ENCODE data around the gene AKAP13.

Gene AKAP13

GRCh38 chr15:85753791-85754452 lies 373.5 kb downstream of the AKAP13 start:
- TF ChIP-seq CEBPB (IDR thresholded peaks at IDR 0.05) (no peak), EP300 (IDR thresholded peaks at IDR 0.05; ENCODE audit: borderline replicate concordance) (no peak), CREB1 (IDR thresholded peaks at IDR 0.05; ENCODE audit: low read depth) (no peak), EGR1 (IDR thresholded peaks at IDR 0.05) (no peak)
- TF ChIP-seq, protein P1, sequence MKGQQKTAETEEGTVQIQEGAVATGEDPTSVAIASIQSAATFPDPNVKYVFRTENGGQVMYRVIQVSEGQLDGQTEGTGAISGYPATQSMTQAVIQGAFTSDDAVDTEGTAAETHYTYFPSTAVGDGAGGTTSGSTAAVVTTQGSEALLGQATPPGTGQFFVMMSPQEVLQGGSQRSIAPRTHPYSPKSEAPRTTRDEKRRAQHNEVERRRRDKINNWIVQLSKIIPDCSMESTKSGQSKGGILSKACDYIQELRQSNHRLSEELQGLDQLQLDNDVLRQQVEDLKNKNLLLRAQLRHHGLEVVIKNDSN (IDR thresholded peaks at IDR 0.05): no peak

DNA sequence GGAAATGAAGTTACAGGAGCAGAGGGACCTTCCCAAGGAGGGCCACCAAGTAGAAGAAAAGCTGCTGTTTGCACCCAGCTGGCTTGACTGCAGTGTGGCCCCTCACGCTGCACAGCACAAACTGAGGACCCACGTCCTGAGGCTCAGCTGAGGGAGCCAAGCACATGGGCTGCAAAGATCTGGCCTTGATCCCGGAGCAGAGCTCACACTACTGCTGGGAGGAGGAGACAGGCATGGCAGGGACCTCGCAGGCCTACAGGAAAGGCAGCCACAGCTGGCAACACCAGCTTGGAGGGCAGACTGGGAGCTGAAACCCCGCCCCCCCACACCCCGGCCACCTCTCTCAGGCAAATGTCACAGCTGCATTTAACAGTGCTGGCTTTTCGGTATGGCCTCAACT lies 374.6 kb downstream of the AKAP13 start:
- no peak for TF ChIP-seq TCF12 (IDR thresholded peaks at IDR 0.05; ENCODE audit: low read depth)
- no peak for TF ChIP-seq YY1 (IDR thresholded peaks at IDR 0.05; ENCODE audit: low read depth)
- TF ChIP-seq, protein P1 (IDR thresholded peaks at IDR 0.05): no peak
- TF ChIP-seq CREB1 (IDR thresholded peaks at IDR 0.05; ENCODE audit: low read depth): no peak
- TF ChIP-seq MAX (IDR thresholded peaks at IDR 0.05): no peak
- no peak for TF ChIP-seq TEAD4 (IDR thresholded peaks at IDR 0.05)
- TF ChIP-seq EP300 (IDR thresholded peaks at IDR 0.05; ENCODE audit: borderline replicate concordance): no peak
- no peak for TF ChIP-seq EGR1 (IDR thresholded peaks at IDR 0.05)
- TF ChIP-seq FOXM1 (IDR thresholded peaks at IDR 0.05; ENCODE audit: borderline replicate concordance, low read depth): no peak
- no peak for TF ChIP-seq ZBTB7A (IDR thresholded peaks at IDR 0.05; ENCODE audit: low read depth)
- TF ChIP-seq REST (IDR thresholded peaks at IDR 0.05; ENCODE audit: low read depth): no peak

DNA sequence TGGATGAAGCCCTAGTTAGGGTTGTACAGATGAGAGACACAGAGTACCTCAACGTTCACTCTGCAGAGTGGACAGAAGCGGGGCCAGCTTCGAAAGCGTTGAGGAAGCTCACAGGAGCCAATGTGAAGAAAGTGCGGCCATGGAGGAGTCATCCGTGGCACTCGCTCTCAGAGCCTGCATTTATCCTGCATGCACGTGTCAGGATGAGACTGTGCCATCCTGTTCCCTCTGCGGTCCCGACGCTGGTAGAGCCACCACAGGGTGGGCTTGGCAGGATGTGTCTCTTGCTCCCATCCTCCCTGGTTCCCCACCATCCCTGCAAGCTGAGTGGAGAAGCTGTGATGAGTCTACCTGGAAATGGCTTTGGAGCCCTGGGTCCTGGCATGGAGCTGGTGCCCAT lies 375.1 kb downstream of the AKAP13 start:
- TF ChIP-seq RAD21 (IDR thresholded peaks at IDR 0.05; ENCODE audit: low read depth): no peak
- no peak for TF ChIP-seq EP300 (IDR thresholded peaks at IDR 0.05; ENCODE audit: borderline replicate concordance)
- no peak for TF ChIP-seq CEBPB (IDR thresholded peaks at IDR 0.05)
- TF ChIP-seq MAX (IDR thresholded peaks at IDR 0.05): no peak
- no peak for TF ChIP-seq FOXM1 (IDR thresholded peaks at IDR 0.05; ENCODE audit: borderline replicate concordance, low read depth)
- TF ChIP-seq CREB1 (IDR thresholded peaks at IDR 0.05; ENCODE audit: low read depth): no peak
- no peak for TF ChIP-seq TEAD4 (IDR thresholded peaks at IDR 0.05)
- no peak for TF ChIP-seq ZBTB7A (IDR thresholded peaks at IDR 0.05; ENCODE audit: low read depth)
- TF ChIP-seq NFIC (IDR thresholded peaks at IDR 0.05): no peak
- no peak for TF ChIP-seq REST (IDR thresholded peaks at IDR 0.05; ENCODE audit: low read depth)
- TF ChIP-seq, protein P1 (IDR thresholded peaks at IDR 0.05): no peak
- TF ChIP-seq TAF1 (IDR thresholded peaks at IDR 0.05; ENCODE audit: low read depth): no peak
- no peak for TF ChIP-seq YY1 (IDR thresholded peaks at IDR 0.05; ENCODE audit: low read depth)
- TF ChIP-seq TCF12 (IDR thresholded peaks at IDR 0.05; ENCODE audit: low read depth): no peak
- no peak for TF ChIP-seq EGR1 (IDR thresholded peaks at IDR 0.05)

- TF ChIP-seq CREB1 (IDR thresholded peaks at IDR 0.05; ENCODE audit: low read depth) (no peak), MAX (IDR thresholded peaks at IDR 0.05) (no peak), RAD21 (IDR thresholded peaks at IDR 0.05; ENCODE audit: low read depth) (no peak), REST (IDR thresholded peaks at IDR 0.05; ENCODE audit: low read depth) (no peak), ZBTB7A (IDR thresholded peaks at IDR 0.05; ENCODE audit: low read depth) (no peak), EGR1 (IDR thresholded peaks at IDR 0.05) (no peak), TAF1 (IDR thresholded peaks at IDR 0.05; ENCODE audit: low read depth) (no peak)
- TF ChIP-seq, protein P1 (IDR thresholded peaks at IDR 0.05): no peak
Observed at GRCh38 chr15:85755942-85756341, 375.5 kb downstream of the AKAP13 start.
